Mucosa of stomach (tissue), 1 donor: Measurements from ENCODE around the gene MRPL40.

Experiments used
- H3K27me3 ChIP-seq: one replicate; pipeline ENCODE4 v1.7.0; 2013; ENCODE audit warnings: mild to moderate bottlenecking, low read length; ENCODE audit not compliant: control insufficient read depth, insufficient read depth
- H3K36me3 ChIP-seq: one replicate; pipeline ENCODE4 v1.7.0; 2013; ENCODE audit warnings: low read length; ENCODE audit not compliant: control insufficient read depth, insufficient read depth
- H3K4me1 ChIP-seq: one replicate; pipeline ENCODE4 v1.7.0; 2013; ENCODE audit warnings: mild to moderate bottlenecking, low read length; ENCODE audit not compliant: control insufficient read depth, insufficient read depth
- H3K4me3 ChIP-seq: one replicate; pipeline ENCODE4 v1.7.0; 2013; ENCODE audit warnings: low read length
- H3K9ac ChIP-seq: one replicate; pipeline ENCODE4 v1.7.0; 2013; ENCODE audit warnings: mild to moderate bottlenecking, low read length, moderate library complexity
- H3K9me3 ChIP-seq: one replicate; pipeline ENCODE4 v1.7.0; 2013; ENCODE audit warnings: mild to moderate bottlenecking, low read length, moderate library complexity; ENCODE audit not compliant: control insufficient read depth
- donor health status: Pancreatic carcinoma.

Gene MRPL40

DNA sequence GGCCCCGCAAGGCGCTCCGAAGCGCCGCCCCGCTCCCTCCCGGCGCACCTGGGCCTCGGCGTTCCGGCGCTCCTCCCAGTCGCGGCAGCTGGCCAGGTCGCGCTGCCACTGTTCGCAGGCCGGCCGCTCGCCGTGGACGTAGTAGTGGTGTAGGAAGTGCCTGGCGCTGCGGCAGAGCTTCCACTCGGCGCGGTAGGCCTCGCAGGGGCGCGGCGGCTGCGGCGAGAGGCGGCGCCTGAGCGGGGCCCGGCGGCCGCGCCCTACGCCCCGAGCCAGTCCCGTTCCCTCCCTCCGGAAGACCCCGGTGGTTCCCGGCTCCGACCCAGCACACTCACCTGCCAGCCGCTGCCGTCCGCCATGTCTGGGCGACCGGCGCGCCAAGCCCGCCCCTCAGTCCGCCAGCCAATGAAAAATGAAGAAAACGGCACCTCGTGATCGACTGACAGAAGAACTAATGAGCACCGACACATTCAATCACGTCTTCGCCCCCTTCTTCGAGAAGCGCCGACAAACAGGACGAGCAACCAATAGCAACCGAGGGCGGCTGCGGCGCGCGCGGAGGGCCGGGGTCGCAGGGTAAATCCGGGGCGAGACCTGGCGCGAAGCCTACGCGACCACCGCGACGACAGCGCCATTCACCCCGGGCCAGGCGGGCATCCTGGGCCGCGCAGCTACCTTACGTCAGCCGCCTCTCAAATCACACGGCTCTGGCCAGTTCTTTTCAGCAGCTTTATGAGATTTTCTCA is 15.2 kb downstream of the MRPL40 start, which contains the start of gene C22orf39:
Gene C22orf39 (minus strand): TSS at position 382 of the 746 bp plus-strand sequence. CDS start 23 bp downstream, at position 359.
- peaks cover 4% of the 10 kb centered on the region for H3K36me3 ChIP-seq
- H3K4me3 ChIP-seq, result peak within 1 kb of the TSS; percentile 64
- H3K4me1 ChIP-seq, result peaks cover 19% of the 10 kb centered on the region
- peak within 1 kb of the TSS; percentile 81 for H3K9ac ChIP-seq
- no peaks in the 10 kb centered on the region for H3K27me3 ChIP-seq
- H3K9me3 ChIP-seq, result no peaks in the 10 kb centered on the region

- Histone ChIP-seq H3K9ac (peak overlapping the region; percentile 81), H3K4me1 (peaks cover 19% of the 10 kb centered on the region), H3K27me3 (no peaks in the 10 kb centered on the region), H3K4me3 (peak overlapping the region; percentile 64), H3K9me3 (no peaks in the 10 kb centered on the region), H3K36me3 (peaks cover 4% of the 10 kb centered on the region)
Measured at GRCh38 chr22:19448076-19448607, 15.8 kb downstream of the MRPL40 start.

GRCh38 chr22:19448739-19449421 is 16.5 kb downstream of the MRPL40 start:
- Histone ChIP-seq H3K4me3 (no peak overlapping the region), H3K36me3 (peaks cover under 1% of the 10 kb centered on the region), H3K27me3 (no peaks in the 10 kb centered on the region), H3K9ac (no peak overlapping the region), H3K9me3 (no peaks in the 10 kb centered on the region), H3K4me1 (peaks cover 19% of the 10 kb centered on the region)

DNA sequence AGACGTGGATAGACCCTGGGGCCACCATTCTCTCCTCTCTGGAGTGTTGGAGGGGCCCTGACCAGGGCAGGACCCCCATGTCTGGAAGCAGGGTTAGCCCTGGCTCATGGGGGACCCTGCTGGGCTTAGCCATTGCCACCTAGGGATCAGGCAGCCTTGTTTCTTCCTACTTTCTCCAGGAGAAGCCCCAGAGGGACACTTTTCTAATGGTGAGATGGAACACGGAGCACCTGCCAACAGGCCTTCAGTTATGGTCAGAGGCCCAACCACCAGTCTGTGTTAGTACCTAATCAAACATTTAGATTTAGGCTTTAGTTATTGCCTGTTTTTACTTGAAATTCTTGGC is 17.1 kb downstream of the MRPL40 start:
- Histone ChIP-seq H3K27me3 (no peaks in the 10 kb centered on the region), H3K4me3 (no peak overlapping the region), H3K9me3 (no peaks in the 10 kb centered on the region), H3K4me1 (peaks cover 19% of the 10 kb centered on the region), H3K36me3 (no peaks in the 10 kb centered on the region), H3K9ac (no peak overlapping the region)

DNA sequence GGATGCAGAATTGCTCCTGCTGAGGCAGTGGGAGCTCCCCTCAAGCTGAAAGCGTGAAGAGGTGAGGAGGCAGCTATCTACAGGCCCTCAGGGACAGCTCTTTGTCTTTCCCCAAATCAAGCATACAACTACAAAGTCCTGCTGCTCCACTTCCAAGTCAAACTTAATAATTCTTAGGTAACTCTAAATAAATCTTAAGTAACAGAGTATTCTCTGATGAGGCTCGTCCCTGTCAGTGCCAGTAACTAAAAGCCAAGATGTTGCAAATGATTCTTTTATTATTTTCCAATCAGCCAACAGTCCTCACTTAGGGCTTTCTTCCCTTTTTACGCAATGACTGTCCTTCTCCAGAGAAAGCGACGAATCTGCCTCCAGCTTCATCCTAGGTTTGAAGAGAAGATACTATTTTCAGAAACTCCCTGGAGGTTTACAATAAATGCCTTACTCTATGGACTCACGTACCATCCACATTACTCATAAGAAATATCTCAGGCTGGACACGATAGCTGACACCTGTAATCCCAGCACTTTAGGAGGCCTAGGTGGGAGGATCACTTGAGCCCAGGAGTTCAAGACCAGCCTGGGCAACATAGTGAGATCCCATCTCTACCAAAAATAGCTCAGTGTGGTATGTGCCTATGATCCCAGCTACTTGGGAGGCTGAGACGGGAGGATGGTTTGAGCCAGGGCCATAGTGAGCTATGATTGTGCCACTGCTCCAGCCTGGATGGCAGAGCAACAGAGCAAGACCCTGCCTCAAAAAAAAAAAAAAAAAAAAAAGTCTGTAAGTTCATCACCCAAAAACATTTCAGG is 18.2 kb downstream of the MRPL40 start:
- Histone ChIP-seq H3K27me3 (no peaks in the 10 kb centered on the region), H3K36me3 (peaks cover 6% of the 10 kb centered on the region), H3K9ac (no peak overlapping the region), H3K9me3 (no peaks in the 10 kb centered on the region), H3K4me3 (no peak overlapping the region), H3K4me1 (peaks cover 12% of the 10 kb centered on the region)

GRCh38 chr22:19451570-19451969 is 19.2 kb downstream of the MRPL40 start:
- no peaks in the 10 kb centered on the region for H3K27me3 ChIP-seq
- peaks cover 9% of the 10 kb centered on the region for H3K36me3 ChIP-seq
- no peak overlapping the region for H3K4me3 ChIP-seq
- no peak overlapping the region for H3K9ac ChIP-seq
- peaks cover 8% of the 10 kb centered on the region for H3K4me1 ChIP-seq
- H3K9me3 ChIP-seq, result no peaks in the 10 kb centered on the region

- H3K9me3 ChIP-seq, result no peaks in the 10 kb centered on the region
- no peaks in the 10 kb centered on the region for H3K27me3 ChIP-seq
- no peak overlapping the region for H3K4me3 ChIP-seq
- no peak overlapping the region for H3K9ac ChIP-seq
- no peaks in the 10 kb centered on the region for H3K4me1 ChIP-seq
- peaks cover 11% of the 10 kb centered on the region for H3K36me3 ChIP-seq
Measured at GRCh38 chr22:19453718-19454117, 21.4 kb downstream of the MRPL40 start.

DNA sequence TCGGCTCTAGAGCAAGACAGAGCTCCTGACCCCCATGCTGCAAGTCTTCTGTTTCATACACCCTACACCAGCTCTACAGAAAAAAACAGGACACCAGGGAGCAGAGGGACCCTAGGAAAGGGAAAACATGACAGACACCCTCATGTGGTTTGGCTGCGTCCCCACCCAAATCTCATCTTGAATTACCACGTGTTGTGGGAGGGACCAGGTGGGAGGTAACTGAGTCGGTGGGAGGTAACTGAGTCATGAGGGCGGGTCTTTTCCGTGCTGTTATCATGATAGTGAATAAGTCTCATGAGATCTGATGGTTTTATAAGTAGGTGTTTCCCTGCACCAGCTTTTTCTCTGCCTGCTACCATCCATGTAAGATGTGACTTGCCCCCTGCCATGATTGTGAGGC is 21.8 kb downstream of the MRPL40 start:
- Histone ChIP-seq H3K4me1 (no peaks in the 10 kb centered on the region), H3K9me3 (no peaks in the 10 kb centered on the region), H3K4me3 (no peak overlapping the region), H3K27me3 (no peaks in the 10 kb centered on the region), H3K36me3 (peaks cover 11% of the 10 kb centered on the region), H3K9ac (no peak overlapping the region)

DNA sequence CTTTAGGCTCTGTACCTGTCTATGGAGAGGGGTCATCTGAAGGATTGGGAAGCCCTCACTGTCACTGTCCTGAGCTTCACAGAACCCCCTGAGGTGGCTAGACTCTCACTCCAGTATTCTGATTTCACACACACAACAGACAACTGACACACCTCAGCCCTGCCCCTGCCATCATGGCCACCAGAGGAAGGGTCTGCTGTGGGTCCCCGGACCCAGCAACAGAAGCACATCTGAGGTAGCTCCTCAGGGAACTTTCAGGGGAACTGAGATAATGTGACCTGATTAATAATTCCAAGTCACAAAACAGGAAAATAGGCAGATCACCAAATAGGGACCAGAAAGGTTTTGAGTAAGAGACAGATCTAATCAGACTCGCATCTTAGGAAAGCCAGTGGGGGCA is 22.7 kb downstream of the MRPL40 start:
- Histone ChIP-seq H3K9ac (no peak overlapping the region), H3K27me3 (no peaks in the 10 kb centered on the region), H3K36me3 (peaks cover 11% of the 10 kb centered on the region), H3K4me1 (no peaks in the 10 kb centered on the region), H3K9me3 (no peaks in the 10 kb centered on the region), H3K4me3 (no peak overlapping the region)

GRCh38 chr22:19455585-19456370 is 23.4 kb downstream of the MRPL40 start:
- H3K36me3 ChIP-seq, result peaks cover 11% of the 10 kb centered on the region
- H3K9ac ChIP-seq, result no peak overlapping the region
- H3K4me3 ChIP-seq, result no peak overlapping the region
- no peaks in the 10 kb centered on the region for H3K9me3 ChIP-seq
- H3K27me3 ChIP-seq, result no peaks in the 10 kb centered on the region
- no peaks in the 10 kb centered on the region for H3K4me1 ChIP-seq

- Histone ChIP-seq H3K9me3 (no peaks in the 10 kb centered on the region), H3K4me3 (no peak overlapping the region), H3K9ac (no peak overlapping the region), H3K4me1 (no peaks in the 10 kb centered on the region), H3K36me3 (peaks cover 11% of the 10 kb centered on the region), H3K27me3 (no peaks in the 10 kb centered on the region)
Measured at GRCh38 chr22:19456541-19456940, 24.2 kb downstream of the MRPL40 start.
